MM.1S (cell line): ENCODE measurements around the gene MCOLN1.

ENCODE experiments used
- DNase-seq: peaks from one replicate; pipeline ENCODE4 v3.0.0-alpha.2; 2015
- H2AFZ ChIP-seq: fragments of 300-600 bp; sonication (generic); 2 replicates; pipeline ENCODE4 v1.6.0; 2016; ENCODE audit warnings: antibody characterized with exemption, low read length
- H3F3A ChIP-seq: fragments of 300-600 bp; sonication (generic); 2 replicates; pipeline ENCODE4 v1.6.1; 2016; ENCODE audit warnings: mild to moderate bottlenecking, antibody characterized with exemption, low read length, moderate library complexity, mixed read lengths; ENCODE audit not compliant: insufficient read depth
- H3K27ac ChIP-seq: fragments of 300-600 bp; sonication (generic); 2 replicates; pipeline ENCODE4 v1.5.1; 2016; ENCODE audit warnings: mild to moderate bottlenecking, low read length
- H3K27me3 ChIP-seq: fragments of 300-600 bp; sonication (generic); replicated peaks from 2 replicates; pipeline ENCODE4 v1.6.0; 2016; ENCODE audit warnings: low read length; ENCODE audit not compliant: insufficient read depth
- H3K36me3 ChIP-seq: fragments of 300-600 bp; sonication (generic); replicated peaks from 2 replicates; pipeline ENCODE4 v1.6.1; 2016; ENCODE audit warnings: mild to moderate bottlenecking, low read length, mixed read lengths; ENCODE audit not compliant: insufficient read depth
- H3K4me1 ChIP-seq: fragments of 300-600 bp; sonication (generic); 2 replicates; pipeline ENCODE4 v1.6.1; 2016; ENCODE audit warnings: low read length, mixed read lengths
- H3K4me2 ChIP-seq: fragments of 300-600 bp; sonication (generic); 2 replicates; pipeline ENCODE4 v1.6.0; 2016; ENCODE audit warnings: low read depth, low read length
- H3K4me3 ChIP-seq: fragments of 300-600 bp; sonication (generic); 2 replicates; pipeline ENCODE4 v1.5.1; 2016; ENCODE audit warnings: low read length, mixed read lengths
- H3K79me2 ChIP-seq: fragments of 300-600 bp; sonication (generic); 2 replicates; pipeline ENCODE4 v1.6.1; 2016; ENCODE audit warnings: mixed run types, low read length, mixed read lengths
- H3K9ac ChIP-seq: fragments of 300-600 bp; sonication (generic); 2 replicates; pipeline ENCODE4 v1.6.1; 2016; ENCODE audit warnings: low read length, mixed read lengths
- H3K9me2 ChIP-seq: fragments of 300-600 bp; sonication (generic); replicated peaks from 2 replicates; pipeline ENCODE4 v1.6.1; 2016; ENCODE audit warnings: mild to moderate bottlenecking, low read length, mixed read lengths; ENCODE audit not compliant: insufficient read depth
- H3K9me3 ChIP-seq: fragments of 300-600 bp; sonication (generic); replicated peaks from 2 replicates; pipeline ENCODE4 v1.6.1; 2016; ENCODE audit warnings: mild to moderate bottlenecking, low read length, mixed read lengths; ENCODE audit not compliant: insufficient read depth
- H4K20me1 ChIP-seq: fragments of 300-600 bp; sonication (generic); 2 replicates; pipeline ENCODE4 v1.6.1; 2016; ENCODE audit warnings: mild to moderate bottlenecking, low read length, moderate library complexity, mixed read lengths; ENCODE audit not compliant: insufficient read depth
- CTCF ChIP-seq: fragments of 300-600 bp; sonication (generic); IDR thresholded peaks from 2 replicates; pipeline ENCODE4 v1.5.1; 2016; ENCODE audit warnings: antibody characterized with exemption, low read length, mixed read lengths
- EZH2 ChIP-seq: fragments of 300-600 bp; sonication (generic); optimal IDR thresholded peaks from 2 replicates; pipeline ENCODE3; 2017; ENCODE audit warnings: low read depth, mild to moderate bottlenecking, antibody characterized with exemption, low read length, mixed read lengths
- EZH2phosphoT487 ChIP-seq: fragments of 300-600 bp; sonication (generic); IDR thresholded peaks from 2 replicates; pipeline ENCODE4 v1.6.1; 2018; ENCODE audit warnings: antibody characterized with exemption, low read length

MCOLN1 gene

DNA sequence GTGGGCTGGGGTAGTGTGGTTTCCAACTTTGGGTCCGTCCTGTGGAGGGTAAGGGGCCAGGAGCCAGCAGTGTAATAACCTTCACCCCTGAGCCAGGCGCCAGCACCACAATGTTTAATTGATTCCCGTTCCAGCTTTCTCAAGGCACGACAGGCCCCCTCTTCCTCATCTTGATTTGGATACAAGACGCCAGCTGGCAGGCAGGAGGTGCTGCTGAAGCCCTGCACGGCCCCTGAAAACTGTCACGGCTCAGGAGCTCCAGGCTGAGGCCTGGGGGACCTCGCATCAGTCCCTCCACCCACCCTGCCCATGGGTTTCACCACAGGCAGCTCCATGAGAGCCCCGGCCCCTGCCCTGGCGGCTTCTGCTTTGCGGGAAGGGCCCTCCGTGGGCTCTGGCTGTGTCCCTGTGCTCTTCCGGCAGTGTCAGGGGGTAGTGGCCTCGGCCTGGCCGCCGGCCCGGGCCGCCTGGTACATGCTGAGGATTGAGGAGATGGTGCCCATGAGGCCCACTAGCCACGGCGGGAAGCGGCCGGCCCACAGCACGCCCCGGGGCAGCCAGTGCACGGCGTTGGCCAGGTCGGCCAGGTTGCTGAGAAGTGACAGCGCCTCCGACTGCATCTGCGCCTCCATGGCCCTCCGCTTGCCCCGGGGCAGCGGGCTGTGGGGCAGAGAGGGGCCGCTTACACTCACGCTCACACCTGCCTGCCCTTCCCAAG lies 45.5 kb upstream of the MCOLN1 start:
- Histone ChIP-seq H3K4me3 (no peak overlapping the region), H3K27ac (no peak overlapping the region)

GRCh38 chr19:7477758-7478157 lies 44.7 kb upstream of the MCOLN1 start:
- Histone ChIP-seq H3K27ac (no peak overlapping the region), H3K9me3 (no peaks in the 10 kb centered on the region), H3F3A (no peaks in the 10 kb centered on the region), H3K4me3 (no peak overlapping the region), H3K27me3 (peaks cover 35% of the 10 kb centered on the region), H4K20me1 (no peaks in the 10 kb centered on the region), H3K9me2 (no peaks in the 10 kb centered on the region), H3K4me2 (no peak overlapping the region), H2AFZ (no peak overlapping the region), H3K4me1 (no peaks in the 10 kb centered on the region), H3K36me3 (no peaks in the 10 kb centered on the region), H3K79me2 (no peaks in the 10 kb centered on the region), H3K9ac (no peak overlapping the region)
- no peak for DNase-seq
- TF ChIP-seq EZH2phosphoT487, result no peak
- no peak for TF ChIP-seq CTCF
- TF ChIP-seq EZH2, result no peak

More for the DNA sequence above, 45.5 kb upstream of the MCOLN1 start:
- H3K79me2 ChIP-seq, result no peaks in the 10 kb centered on the region
- H2AFZ ChIP-seq, result no peak overlapping the region
- no peak overlapping the region for H3K4me2 ChIP-seq
- TF ChIP-seq EZH2 (no peak), EZH2phosphoT487 (no peak), CTCF (no peak)
- H3K27me3 ChIP-seq, result peaks cover 27% of the 10 kb centered on the region
- H3F3A ChIP-seq, result no peaks in the 10 kb centered on the region
- no peak for DNase-seq
- no peaks in the 10 kb centered on the region for H3K9me3 ChIP-seq
- no peaks in the 10 kb centered on the region for H3K36me3 ChIP-seq
- no peak overlapping the region for H3K9ac ChIP-seq
- no peaks in the 10 kb centered on the region for H3K4me1 ChIP-seq
- H3K9me2 ChIP-seq, result no peaks in the 10 kb centered on the region
- H4K20me1 ChIP-seq, result no peaks in the 10 kb centered on the region

DNA sequence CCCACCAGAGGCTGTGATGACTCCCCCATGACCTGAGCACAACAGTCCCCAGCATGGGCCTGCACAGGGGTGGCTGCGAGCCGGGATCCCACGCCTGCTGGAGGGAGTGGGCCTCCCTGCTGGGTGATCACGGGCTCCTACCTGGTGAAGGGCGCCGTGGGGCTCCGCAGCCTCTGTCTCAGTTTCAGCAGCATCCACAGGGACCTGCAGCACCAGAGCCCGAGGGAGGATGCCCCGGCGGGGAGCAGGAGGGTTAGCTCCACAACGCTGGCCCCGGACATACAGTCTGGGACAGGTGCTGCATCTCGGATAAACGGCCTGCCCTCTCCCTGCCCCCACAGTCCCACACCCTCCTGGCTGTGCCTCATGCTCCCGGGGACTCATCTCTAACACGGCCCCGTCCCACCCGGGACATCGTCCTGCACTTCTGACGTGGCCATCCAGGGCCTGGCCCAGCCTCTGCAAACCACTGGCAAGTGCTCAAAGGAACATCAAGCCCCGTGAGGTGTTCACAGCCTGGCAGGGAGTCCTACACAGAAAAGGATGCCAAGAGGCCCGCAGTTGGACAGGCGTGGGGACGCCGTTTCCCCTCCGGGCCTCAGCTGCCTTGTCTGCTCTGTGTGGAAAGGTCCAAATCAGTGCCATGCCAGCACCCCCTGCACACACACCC lies 44.1 kb upstream of the MCOLN1 start:
- H2AFZ ChIP-seq, result no peak overlapping the region
- no peak overlapping the region for H3K27ac ChIP-seq
- no peaks in the 10 kb centered on the region for H4K20me1 ChIP-seq
- peaks cover 39% of the 10 kb centered on the region for H3K27me3 ChIP-seq
- H3K79me2 ChIP-seq, result no peaks in the 10 kb centered on the region
- H3K36me3 ChIP-seq, result no peaks in the 10 kb centered on the region
- H3K4me2 ChIP-seq, result no peak overlapping the region
- H3K4me3 ChIP-seq, result no peak overlapping the region
- TF ChIP-seq EZH2phosphoT487, result no peak
- no peak for TF ChIP-seq EZH2
- TF ChIP-seq CTCF, result no peak
- H3K9me3 ChIP-seq, result no peaks in the 10 kb centered on the region
- no peak for DNase-seq
- no peak overlapping the region for H3K9ac ChIP-seq
- H3K4me1 ChIP-seq, result no peaks in the 10 kb centered on the region
- no peaks in the 10 kb centered on the region for H3F3A ChIP-seq
- no peaks in the 10 kb centered on the region for H3K9me2 ChIP-seq
